A549 treated with Hydrocortisone at 1 μM for 4 hours (cell line): ENCODE measurements around the gene C19orf67. TPM values are rescaled to one million over a fixed set of nuclear protein-coding genes. Genes with fewer than 3 reads are reported as not detected.

Experiments
- total RNA-seq: library from RNA; stranded (reverse); fragments of 200-300 nt; extraction: Qiagen RNA extraction; gene quantifications from 5 replicates; pipeline ENCODE4 v1.2.3, GENCODE V29; 2022

The C19orf67 gene
- not detected in 5 replicates for total RNA-seq

GRCh38 chr19:14085309-14085995, at the start of gene C19orf67:
TSS of gene C19orf67 (minus strand) at chr19:14085783. CDS start at chr19:14085627, 156 bp downstream.

GRCh38 chr19:14117668-14118164, 32.1 kb upstream of the C19orf67 start, which contains the start of gene PRKACA:
TSS of gene PRKACA (minus strand) at chr19:14117762. CDS start at chr19:14117547, 215 bp downstream.

GRCh38 chr19:14090509-14091080, 5.0 kb upstream of the C19orf67 start, which contains the start of gene SAMD1:
TSS of gene SAMD1 (minus strand) at chr19:14090751.

GRCh38 chr19:14072535-14073260, 12.9 kb downstream of the C19orf67 start, which contains the start of gene MISP3:
TSS of gene MISP3 (plus strand) at chr19:14072786. CDS start at chr19:14073310, 524 bp downstream.

GRCh38 chr19:14061751-14062557, 23.6 kb downstream of the C19orf67 start, which contains the start of gene PALM3:
TSS of gene PALM3 (minus strand) at chr19:14062076. CDS start at chr19:14061980, 96 bp downstream.

GRCh38 chr19:14031719-14032480, 53.7 kb downstream of the C19orf67 start, which contains the start of gene IL27RA:
TSS of gene IL27RA (plus strand) at chr19:14031762. CDS start at chr19:14031873, 111 bp downstream.

Other genes starting within 250 kb of the C19orf67 start
- 1.0 to 4.3 TPM (median 2.9 TPM) in 5 replicates for gene NANOS3, start 208.6 kb downstream of the C19orf67 start, total RNA-seq
- 0.26 to 1.0 TPM (median 0.46 TPM) in 5 replicates for gene BRME1, start 179.7 kb downstream of the C19orf67 start, total RNA-seq
- 8.8 to 9.8 TPM (median 9.3 TPM) in 5 replicates for gene CC2D1A, start 179.6 kb downstream of the C19orf67 start, total RNA-seq
- 0.86 to 1.7 TPM (median 1.1 TPM) in 5 replicates for gene PODNL1, start 147.4 kb downstream of the C19orf67 start, total RNA-seq
- 15.9 to 19.9 TPM (median 19.6 TPM) in 5 replicates for gene DCAF15, start 133.3 kb downstream of the C19orf67 start, total RNA-seq
- 4.0 to 6.5 TPM (median 4.6 TPM) in 5 replicates for gene RFX1, start 79.5 kb downstream of the C19orf67 start, total RNA-seq
- gene RLN3, start 57.6 kb downstream of the C19orf67 start, total RNA-seq = not detected in 5 replicates
- gene IL27RA, start 54.0 kb downstream of the C19orf67 start, total RNA-seq = 8.8 to 10.3 TPM (median 9.4 TPM) in 5 replicates
- gene PALM3, start 23.7 kb downstream of the C19orf67 start, total RNA-seq = 1.6 to 2.3 TPM (median 2.0 TPM) in 5 replicates
- gene MISP3, start 13.0 kb downstream of the C19orf67 start, total RNA-seq = 1.7 to 4.3 TPM (median 3.8 TPM) in 5 replicates
- gene SAMD1, start 5.0 kb upstream of the C19orf67 start, total RNA-seq = 33.4 to 41.5 TPM (median 35.0 TPM) in 5 replicates
- gene PRKACA, start 32.0 kb upstream of the C19orf67 start, total RNA-seq = 28.1 to 44.1 TPM (median 31.8 TPM) in 5 replicates
- 28.0 to 30.6 TPM (median 30.2 TPM) in 5 replicates for gene ASF1B, start 50.8 kb upstream of the C19orf67 start, total RNA-seq
- 6.2 to 8.1 TPM (median 7.2 TPM) in 5 replicates for gene ADGRL1, start 120.4 kb upstream of the C19orf67 start, total RNA-seq